NCI-H2227 treated with DMSO at 0.1 percent for 48 hours (cell line): ENCODE measurements around the gene STX1B.
"Not testable (repeated sequence)": the region's sequence is repeated elsewhere in the genome, so short reads cannot be mapped to it uniquely, and the experiment has no call there.

Experiments used
- DNase-seq: peaks from one replicate; lab custom pipeline; 2025; lab: John Stamatoyannopoulos, UW

STX1B gene

GRCh38 chr16:31013292-31013691 lies 2.9 kb upstream of the STX1B start:
- DNase-seq = not testable (repeated sequence)

GRCh38 chr16:31011815-31012214 lies 1.4 kb upstream of the STX1B start:
- not testable (repeated sequence) for DNase-seq

- no peak for DNase-seq
Observed at GRCh38 chr16:31009894-31010584, 399 bp downstream of the STX1B start.

DNA sequence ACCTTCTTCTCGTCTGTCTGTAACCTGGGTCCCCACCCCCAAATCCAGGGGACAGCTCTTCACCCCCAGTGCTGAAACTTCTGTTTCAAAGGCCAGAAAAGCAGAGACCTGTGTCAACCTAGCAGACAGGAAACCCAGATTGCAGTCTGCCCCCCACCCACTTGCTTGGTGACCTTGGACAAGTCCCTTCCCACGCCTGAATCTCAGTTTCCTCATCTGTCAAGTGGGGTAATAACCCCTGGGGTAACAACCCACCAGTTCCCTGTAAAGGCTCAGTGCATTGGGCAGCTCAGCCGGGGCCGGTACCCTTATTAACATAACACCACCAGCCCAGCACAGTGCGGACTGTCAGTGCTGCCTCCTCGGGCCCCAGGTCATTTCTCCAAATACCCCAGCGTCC lies 1.3 kb downstream of the STX1B start:
- no peak for DNase-seq

DNA sequence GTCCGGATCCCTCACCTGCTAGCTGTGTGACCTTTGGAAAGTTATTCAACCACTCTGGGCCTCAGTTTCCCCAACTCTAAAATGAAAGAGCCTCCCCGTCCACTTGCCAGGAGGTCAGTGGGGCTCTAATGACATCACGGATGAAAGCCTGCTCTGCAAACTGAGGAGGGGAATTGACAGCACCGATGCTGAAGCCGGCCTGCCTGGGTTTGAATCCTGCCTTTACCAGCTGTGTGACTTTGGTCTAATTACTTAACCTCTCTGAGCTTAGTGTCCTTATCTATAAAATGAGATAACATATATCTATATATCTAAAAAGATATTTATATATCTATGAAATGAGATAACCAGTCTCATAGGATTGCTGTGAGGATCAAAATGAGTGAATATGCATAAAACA lies 1.9 kb downstream of the STX1B start:
- no peak for DNase-seq

- no peak for DNase-seq
Observed at GRCh38 chr16:31008149-31008548, 2.3 kb downstream of the STX1B start.

DNA sequence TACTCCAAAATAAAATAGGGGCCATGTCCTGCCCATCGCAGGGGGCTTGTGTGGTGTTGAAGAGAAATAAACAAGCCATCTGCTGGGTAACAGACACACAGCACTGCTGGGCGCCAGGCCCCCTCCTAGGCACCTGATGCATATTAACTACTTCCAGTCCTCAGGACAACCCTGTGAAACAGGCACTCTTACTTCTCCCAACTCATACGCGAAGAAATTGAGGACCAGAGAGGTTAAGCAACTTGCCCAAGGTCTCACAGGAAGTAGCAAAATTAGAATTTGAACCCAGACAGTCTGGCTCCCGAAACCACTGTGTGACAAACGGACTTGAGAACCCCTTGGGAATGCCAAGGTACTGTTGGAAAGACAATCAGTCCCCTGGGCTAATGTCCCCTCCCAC lies 2.8 kb downstream of the STX1B start:
- DNase-seq = no peak

DNA sequence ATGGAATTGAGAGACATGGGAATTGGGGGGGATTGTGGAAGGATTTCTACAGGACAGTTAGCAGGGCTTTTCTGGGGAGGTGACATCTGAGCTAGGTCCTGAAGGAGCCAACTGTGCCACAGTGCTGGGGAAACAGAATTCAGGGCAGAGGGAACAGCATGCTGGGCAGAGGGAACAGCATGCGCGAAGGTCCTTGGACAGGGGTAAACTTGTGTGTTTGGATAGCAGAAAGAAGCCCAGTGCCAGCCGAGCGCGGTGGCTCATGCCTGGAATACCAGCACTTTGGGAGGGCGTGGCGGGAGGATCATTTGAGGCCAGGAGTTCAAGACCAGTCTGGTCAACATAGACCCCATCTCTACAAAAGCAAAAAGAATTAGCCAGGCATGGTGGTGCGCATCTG lies 3.8 kb downstream of the STX1B start:
- no peak for DNase-seq

DNA sequence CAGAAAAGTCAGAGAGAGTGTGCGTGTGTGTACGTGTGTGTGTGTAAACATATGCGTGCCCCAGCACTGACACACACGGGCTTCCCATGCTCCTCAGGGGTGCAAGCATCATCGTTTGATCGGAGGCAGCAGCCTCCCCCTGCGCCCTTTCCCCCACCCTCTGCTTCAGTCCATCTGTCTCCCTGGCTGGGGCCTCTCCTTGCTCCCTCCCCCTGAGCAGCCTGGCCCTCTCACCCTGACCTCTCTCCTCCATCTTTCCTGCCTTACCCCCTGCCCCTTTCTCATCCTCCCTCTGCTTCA lies 4.4 kb downstream of the STX1B start:
- no peak for DNase-seq

GRCh38 chr16:31005350-31006085 lies 4.9 kb downstream of the STX1B start:
- DNase-seq = no peak

DNA sequence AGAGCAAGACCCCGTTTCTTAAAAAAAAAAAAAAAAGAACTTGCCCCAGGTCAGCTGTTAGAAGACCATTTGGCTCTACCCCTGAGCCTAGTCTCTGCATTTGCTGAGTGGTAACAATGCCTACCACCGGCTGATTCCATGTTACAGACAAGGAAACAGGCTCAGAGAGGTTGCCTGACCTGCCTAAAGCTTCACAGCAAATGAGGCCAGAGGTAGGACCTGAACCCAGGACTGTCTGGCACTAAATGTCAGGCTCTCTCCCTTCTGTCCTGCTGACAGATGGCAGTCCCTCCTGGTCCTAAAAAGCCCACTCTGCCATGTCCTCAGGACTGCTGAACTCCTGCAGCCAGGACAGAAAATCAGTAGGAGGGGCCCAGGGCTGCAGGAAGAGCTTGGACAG lies 5.8 kb downstream of the STX1B start:
- DNase-seq = no peak

DNA sequence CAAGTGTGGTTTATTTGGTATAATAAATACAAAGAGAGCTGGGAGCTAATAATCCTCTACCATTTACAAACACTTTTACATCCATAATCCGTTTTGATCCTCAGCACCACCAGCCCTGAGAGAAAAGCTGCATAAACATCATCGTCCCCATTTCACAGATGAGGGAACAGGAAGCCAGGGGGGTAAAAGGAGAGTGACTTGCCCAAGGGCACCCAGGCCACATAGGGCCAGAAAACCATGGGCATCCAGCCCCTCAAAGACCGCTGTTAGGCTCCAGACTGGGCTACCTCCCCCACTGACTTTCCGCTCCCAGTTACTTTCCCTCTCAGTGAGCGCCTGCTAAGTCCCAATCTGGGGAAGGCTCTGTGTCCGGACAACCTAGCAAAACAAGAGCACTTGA lies 6.7 kb downstream of the STX1B start:
- no peak for DNase-seq

GRCh38 chr16:31002862-31003341 lies 7.5 kb downstream of the STX1B start:
- no peak for DNase-seq

DNA sequence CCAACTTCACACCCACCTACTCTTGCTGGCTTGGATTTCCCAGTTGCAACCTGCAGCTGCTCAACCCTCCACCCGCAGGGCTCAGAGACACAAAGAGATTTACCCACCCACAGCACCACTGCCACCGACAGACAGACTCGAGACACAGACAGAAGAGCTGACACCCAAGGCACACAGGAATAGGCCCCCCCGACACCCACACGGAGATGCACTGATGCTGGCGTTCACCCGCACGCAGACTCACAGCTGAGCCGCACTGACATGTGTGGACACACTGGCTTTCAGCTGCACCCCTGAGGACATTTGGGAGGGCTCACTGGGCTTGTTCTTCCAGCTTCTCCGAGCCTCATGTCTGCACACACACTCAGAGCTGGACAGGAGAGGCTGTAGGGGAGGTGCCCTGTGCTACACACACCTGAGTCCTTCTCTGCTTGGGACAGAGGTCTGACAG lies 8.2 kb downstream of the STX1B start:
- no peak for DNase-seq

GRCh38 chr16:31001507-31002249 lies 8.8 kb downstream of the STX1B start:
- DNase-seq = no peak

DNA sequence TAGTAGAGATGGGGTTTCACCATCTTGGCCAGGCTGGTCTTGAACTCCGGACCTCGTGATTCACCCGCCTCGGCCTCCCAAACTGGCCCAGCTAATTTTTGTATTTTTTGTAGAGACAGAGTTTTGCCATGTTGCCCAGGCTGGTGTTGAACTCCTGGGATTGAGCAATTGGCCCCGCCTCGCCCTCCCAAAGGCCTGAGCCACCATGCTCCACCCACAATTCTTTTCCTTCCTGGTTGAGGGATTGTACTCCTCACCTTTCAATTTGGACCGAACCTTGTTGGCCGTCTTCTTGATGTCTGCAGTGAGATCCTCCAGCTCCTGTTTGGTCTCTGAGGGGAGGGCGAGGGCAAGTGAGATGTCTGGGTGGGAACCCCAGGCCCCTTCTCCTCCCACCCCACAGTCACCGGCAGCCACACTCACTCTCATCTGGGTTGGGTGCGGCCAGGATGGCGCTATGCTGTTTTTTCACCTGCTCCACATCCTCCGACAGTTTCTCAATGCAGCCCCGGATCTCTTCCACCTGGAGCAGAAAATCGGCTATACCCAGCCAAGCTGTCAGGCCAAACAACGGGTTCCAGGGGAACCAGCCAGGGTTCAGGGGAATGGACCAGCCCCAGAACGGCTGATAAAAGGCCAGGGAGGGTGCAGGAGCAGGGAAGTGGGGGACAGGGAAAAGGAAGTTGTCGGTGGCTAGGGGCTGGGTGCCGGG lies 9.6 kb downstream of the STX1B start:
- no peak for DNase-seq

DNA sequence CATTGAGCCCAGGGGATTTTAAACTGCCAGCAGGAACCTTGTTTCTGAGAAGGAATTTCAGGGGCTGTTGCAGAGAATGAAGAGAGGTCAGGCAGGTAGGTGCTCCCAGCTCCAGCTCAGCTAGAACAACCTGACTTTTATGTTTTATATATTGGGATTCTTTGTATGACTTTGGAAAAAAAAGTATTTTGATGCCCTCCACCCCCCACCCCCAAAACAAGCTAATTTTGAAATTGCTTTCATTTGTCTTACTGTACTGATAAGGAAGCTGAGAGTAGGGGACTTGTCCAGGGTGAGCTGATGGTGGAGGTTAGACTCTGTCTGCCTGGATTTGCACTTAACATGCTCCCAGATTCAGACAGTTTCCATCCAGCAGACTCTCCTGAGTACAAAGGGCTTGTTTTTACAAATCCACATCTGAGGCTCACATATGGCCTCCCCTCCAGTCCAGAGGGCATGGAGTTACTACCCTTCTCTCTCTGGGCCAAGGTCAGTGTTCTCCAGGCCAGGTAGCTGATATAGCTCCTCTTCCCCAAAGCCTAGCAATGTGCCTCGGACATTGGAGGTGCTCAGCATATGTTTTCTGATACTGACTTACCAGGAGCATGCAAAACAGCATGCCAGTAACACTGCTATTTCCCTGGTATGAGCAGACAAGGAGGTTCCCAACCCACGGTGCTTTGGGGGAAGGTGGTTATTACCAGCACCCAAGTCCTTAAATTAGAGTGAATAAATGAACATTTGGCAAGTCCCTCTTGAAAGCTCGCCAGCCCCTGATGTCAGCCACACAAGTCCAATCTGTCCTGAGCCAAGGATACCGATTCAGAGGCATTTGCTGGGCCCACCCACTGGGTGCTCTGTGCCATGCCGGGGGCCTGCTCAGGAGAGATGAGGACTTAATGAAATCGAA lies 11.3 kb downstream of the STX1B start:
- DNase-seq = no peak

DNA sequence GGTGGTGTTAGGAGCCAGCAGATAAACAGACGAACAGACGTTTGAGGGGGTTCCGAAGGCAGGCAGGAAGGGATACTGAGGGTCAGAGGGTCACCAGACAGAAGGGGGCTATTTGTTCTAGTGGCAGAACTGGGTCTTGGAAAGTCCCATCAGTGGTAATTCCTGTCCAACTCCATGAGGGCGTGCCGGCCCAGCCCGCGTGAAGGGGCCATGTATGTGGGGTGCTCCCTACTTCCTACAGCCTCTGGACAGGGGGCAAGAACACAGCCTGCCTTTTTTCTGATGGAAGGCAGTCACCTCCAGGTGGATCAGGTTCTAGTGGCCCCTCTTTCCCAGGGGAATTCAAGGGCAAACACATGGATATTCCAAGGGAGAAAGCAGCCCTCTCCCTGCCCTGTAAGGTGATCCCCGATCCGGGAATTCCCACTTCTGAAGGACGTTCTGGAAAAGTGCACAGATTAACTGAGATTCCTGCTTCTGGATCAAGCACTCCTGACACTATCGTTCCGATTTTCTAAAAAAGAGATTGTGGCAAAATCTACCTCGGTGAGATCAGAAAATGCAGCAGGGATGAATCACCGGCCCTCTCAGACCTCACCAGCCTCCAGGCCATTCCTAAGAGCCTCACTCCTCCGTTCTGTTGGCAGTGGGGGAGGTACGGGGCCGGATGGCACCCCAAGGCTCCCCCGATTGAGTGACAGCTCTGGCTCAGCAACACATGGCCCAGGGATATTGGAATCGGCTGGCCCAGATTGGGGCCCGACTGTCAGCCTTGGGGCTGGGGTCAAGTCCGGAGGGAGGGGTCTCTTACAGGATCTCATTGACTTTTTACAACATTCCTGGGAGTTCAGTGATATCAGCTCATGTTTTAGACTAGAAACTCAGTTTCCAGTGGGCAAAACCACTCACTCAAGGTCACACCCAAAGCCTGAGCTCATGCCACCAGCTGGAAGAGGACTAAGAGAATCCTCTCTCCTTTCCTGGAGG lies 12.4 kb downstream of the STX1B start:
- no peak for DNase-seq

GRCh38 chr16:30996985-30997724 lies 13.3 kb downstream of the STX1B start:
- DNase-seq = no peak
